Stomach (tissue), 4 donors: Measurements from ENCODE around the gene POLD2.
"Not testable (repeated sequence)": the region's sequence is repeated elsewhere in the genome, so short reads cannot be mapped to it uniquely, and the experiment has no call there.

Experiments
- CTCF ChIP-seq, 7 experiments: fragments of 450-650 bp in 4 of 7; fragments of 200-600 bp in 3 of 7; sonication (generic) in 3 of 7; IDR thresholded peaks; one replicate each; pipeline ENCODE4 v1.5.1; 2016 to 2019; ENCODE audit warnings: antibody characterized with exemption in 7 of 7, control low read depth in 2 of 7, mild to moderate bottlenecking in 1 of 7
- POLR2AphosphoS5 ChIP-seq, 3 donors: sonication (generic); formaldehyde crosslinking; IDR thresholded peaks; one replicate each; pipeline ENCODE4 v1.6.1; 2016; ENCODE audit warnings: antibody characterized with exemption in 3 of 3

- not testable (repeated sequence) for TF ChIP-seq POLR2AphosphoS5, CTCF (IDR thresholded peaks at IDR 0.05)
Observed at GRCh38 chr7:44126574-44126973, 3.2 kb upstream of the POLD2 start.
